GM10248 (cell line): ENCODE measurements around the gene CCDC192.

ENCODE experiments used
- CTCF ChIA-PET: fragments of 300-600 bp; sonication (Branson Sonifier 250); formaldehyde crosslinking; extraction: SDS; loops from one replicate; lab custom pipeline; 2021; ENCODE audit warnings: antibody characterized with exemption; lab: Yijun Ruan, JAX
- POLR2A ChIA-PET: fragments of 350-650 bp; sonication (Branson Sonifier 250); formaldehyde crosslinking; extraction: SDS; loops from one replicate; lab custom pipeline; 2020; ENCODE audit warnings: antibody characterized with exemption; lab: Yijun Ruan, JAX
- DNase-seq: peaks from one replicate; pipeline ENCODE4 v3.0.0; 2012; ENCODE audit errors: extremely low spot score
- CTCF ChIP-seq: IDR thresholded peaks from 2 replicates; pipeline ENCODE4 v1.5.1; 2012; ENCODE audit warnings: mild to moderate bottlenecking, low read depth; ENCODE audit errors: extremely low read depth, missing control alignments, control extremely low read depth

Gene CCDC192

DNA sequence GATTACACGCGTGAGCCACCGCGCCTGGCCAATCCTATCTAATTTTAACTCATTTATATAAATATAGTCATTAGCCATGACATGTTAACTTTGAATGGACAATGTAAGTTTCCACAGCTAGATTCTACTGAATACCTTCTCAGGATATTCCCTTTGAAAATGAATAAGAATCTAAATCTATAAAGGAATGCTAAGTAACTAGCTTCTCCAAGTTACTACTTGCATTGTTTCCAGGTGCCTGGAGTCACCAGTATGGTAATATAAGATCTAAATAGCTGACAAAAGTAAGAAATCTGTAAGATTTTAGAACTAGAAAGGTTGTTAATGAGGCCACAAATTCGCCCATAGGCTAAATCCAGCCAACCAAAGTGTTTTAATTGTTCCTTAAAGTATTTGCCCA lies 191.3 kb downstream of the CCDC192 start:
- POLR2A ChIA-PET, result no interaction called here
- no peak for DNase-seq
- CTCF ChIA-PET, result interaction anchor here (0.6 to 1.8 kb wide), 8 partner anchors 14 to 277 kb away, joined by 3 to 9 read pairs (median 3); no protein-coding TSS in a partner anchor
- no peak for TF ChIP-seq CTCF

DNA sequence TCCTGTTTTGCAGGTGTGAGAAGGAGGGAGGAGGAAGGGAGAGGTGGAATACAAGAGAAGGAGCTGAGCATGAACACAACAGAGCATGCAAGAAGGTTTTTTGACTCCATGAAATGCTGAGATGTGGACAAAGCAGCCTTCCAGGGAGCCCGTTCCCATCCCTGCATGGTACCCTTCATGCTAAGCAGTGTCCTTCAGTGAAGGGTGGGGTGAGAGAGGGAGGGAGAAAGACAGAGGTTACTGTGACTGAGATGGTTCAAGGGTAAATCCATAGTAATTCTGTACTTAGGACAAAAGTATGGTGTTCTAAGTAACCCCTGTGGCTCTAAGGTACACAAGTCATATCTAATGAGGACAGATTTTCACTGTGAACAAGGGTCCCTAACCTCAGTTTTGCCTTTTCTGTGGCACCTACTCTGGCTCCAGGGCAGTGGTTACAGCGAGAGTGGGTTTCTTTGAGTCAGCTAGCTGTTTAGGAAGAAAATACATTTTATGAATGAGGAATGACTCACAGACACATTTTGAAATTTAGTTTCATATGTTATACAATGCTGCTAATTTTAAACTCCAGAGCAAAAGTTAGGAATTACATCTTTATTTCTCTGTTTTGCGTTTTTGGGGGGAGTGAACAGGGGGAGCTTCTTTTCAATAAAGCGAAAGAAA lies 195.5 kb downstream of the CCDC192 start:
- ChIA-PET CTCF (interaction anchor here (1.2 to 1.5 kb wide), 7 partner anchors 11 to 186 kb away, joined by 3 to 6 read pairs (median 4); no protein-coding TSS in a partner anchor), POLR2A (no interaction called here)
- no peak for TF ChIP-seq CTCF
- DNase-seq, result no peak

- ChIA-PET POLR2A (no interaction called here), CTCF (interaction anchor here (0.5 to 1.5 kb wide), 7 partner anchors 10 to 186 kb away, joined by 3 to 6 read pairs (median 4); no protein-coding TSS in a partner anchor)
- no peak for DNase-seq
- TF ChIP-seq CTCF, result no peak
Measured at GRCh38 chr5:127899214-127899610, 196.0 kb downstream of the CCDC192 start.

GRCh38 chr5:127906562-127907204 lies 203.5 kb downstream of the CCDC192 start:
- DNase-seq, result no peak

GRCh38 chr5:127907907-127908306 lies 204.7 kb downstream of the CCDC192 start:
- POLR2A ChIA-PET, result no interaction called here
- no peak for DNase-seq
- CTCF ChIA-PET, result interaction anchor here (0.9 to 2.4 kb wide), 5 partner anchors 15 to 294 kb away, joined by 3 to 9 read pairs (median 6); no protein-coding TSS in a partner anchor
- TF ChIP-seq CTCF, result no peak

More at GRCh38 chr5:127906562-127907204, 203.5 kb downstream of the CCDC192 start:
- ChIA-PET POLR2A (no interaction called here), CTCF (interaction anchor here (1.5 kb wide), 1 partner anchor 295 kb away, joined by 4 read pairs; no protein-coding TSS in a partner anchor)
- no peak for TF ChIP-seq CTCF

GRCh38 chr5:127909066-127909465 lies 205.9 kb downstream of the CCDC192 start:
- TF ChIP-seq CTCF, result peak; percentile 54
- ChIA-PET POLR2A (no interaction called here), CTCF (interaction anchor here (0.7 to 3.1 kb wide), 17 partner anchors 8 to 243 kb away, joined by 3 to 9 read pairs (median 5); no protein-coding TSS in a partner anchor)
- peak; percentile 38 for DNase-seq
